Middle frontal gyrus (tissue), 1 donor: ENCODE data around the gene TMEM145.

Experiments
- DNase-seq: peaks from one replicate; pipeline ENCODE4 v3.0.0-alpha.2; 2015; ENCODE audit warnings: low spot score; ENCODE audit errors: extremely low spot score

Gene TMEM145

DNA sequence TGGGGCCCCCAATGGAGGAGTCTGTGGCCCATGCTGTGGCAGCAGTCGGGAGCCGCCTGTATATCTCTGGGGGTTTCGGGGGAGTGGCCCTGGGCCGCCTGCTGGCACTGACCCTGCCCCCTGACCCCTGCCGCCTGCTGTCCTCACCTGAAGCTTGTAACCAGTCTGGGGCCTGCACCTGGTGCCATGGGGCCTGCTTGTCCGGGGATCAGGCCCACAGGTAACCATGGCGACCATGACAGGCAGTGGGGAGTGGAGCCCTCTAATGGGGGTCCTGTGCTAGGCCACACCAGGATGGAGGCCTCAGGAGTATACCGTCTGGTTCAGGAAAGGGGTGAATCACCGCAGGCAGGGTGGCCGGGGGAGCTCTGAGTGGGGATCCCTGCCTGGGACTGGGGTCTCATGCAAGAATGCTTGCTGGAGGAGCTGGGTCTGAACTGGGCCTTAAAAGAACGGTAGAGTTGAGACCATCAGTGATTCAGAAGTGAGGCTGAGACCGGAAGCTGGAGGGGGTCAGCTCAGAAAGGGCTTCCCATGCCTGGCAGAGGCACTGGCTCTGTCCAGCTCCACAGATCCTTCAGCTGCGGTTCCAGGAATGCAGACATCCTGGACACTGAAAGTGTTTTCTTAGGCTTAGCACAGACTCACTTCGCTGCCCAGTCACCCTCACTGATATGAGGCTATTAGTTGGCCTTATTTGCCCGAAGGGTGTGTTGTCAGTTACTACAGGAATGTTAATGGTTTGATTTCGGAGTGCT lies 47.9 kb downstream of the TMEM145 start:
- no peak for DNase-seq

- DNase-seq = no peak
These were observed 48.4 kb downstream of the TMEM145 start for GRCh38 chr19:42361545-42361910.

GRCh38 chr19:42362342-42362741 lies 49.2 kb downstream of the TMEM145 start:
- no peak for DNase-seq

GRCh38 chr19:42362891-42363440 lies 49.9 kb downstream of the TMEM145 start:
- DNase-seq = no peak

GRCh38 chr19:42363614-42364346 lies 50.7 kb downstream of the TMEM145 start:
- no peak for DNase-seq

- DNase-seq = no peak
These were observed 53.6 kb downstream of the TMEM145 start for GRCh38 chr19:42366673-42367072.

DNA sequence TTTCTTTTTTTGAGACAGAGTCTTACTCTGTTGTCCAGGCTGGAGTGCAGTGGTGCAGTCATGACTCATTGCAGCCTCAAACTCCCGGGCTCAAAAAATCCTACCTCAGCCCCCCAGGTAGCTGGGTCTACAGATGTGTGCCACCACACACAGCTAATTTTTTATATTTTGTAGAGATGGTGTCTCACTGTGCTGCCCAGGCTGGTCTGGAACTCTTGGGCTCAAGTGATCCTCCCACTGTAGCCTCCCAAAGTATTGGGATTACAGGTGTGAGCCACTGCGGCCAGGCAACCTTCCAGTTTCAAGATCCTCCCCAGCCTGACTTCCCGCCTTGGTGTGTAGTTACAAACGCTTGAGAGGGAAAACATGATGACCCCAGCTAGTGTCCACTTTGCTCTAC lies 54.8 kb downstream of the TMEM145 start:
- no peak for DNase-seq

- DNase-seq = no peak
These were observed 55.3 kb downstream of the TMEM145 start for GRCh38 chr19:42368360-42368759.

- DNase-seq = no peak
These were observed 55.7 kb downstream of the TMEM145 start for GRCh38 chr19:42368765-42369164.

DNA sequence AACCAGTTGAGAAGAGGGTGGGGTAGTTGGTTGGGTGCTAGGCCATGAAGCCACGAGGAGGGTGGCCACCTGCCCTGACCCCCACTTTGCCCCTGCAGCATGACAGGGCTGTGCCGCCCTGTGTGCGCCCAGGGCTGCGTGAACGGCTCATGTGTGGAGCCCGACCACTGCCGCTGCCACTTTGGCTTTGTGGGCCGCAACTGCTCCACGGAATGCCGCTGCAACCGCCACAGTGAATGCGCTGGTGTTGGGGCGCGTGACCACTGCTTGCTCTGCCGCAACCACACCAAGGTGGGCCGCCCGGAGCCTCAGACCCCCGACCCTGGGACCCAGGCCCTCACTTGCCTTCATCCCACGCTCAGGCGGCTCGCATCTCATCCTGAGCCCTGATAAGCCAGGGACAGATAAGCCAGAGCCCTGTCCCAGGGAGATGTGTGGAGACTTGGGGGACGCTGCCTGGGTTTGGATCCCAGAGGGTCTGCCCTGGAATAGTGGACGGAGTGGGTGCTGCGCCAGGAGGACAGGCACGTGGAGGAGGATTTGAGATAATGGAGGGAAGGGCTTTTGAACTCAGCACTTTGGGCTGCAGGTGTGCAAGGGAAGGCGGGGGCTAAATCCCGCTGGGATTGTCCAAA lies 56.4 kb downstream of the TMEM145 start:
- DNase-seq = no peak

- DNase-seq = no peak
These were observed 57.0 kb downstream of the TMEM145 start for GRCh38 chr19:42370068-42370520.

DNA sequence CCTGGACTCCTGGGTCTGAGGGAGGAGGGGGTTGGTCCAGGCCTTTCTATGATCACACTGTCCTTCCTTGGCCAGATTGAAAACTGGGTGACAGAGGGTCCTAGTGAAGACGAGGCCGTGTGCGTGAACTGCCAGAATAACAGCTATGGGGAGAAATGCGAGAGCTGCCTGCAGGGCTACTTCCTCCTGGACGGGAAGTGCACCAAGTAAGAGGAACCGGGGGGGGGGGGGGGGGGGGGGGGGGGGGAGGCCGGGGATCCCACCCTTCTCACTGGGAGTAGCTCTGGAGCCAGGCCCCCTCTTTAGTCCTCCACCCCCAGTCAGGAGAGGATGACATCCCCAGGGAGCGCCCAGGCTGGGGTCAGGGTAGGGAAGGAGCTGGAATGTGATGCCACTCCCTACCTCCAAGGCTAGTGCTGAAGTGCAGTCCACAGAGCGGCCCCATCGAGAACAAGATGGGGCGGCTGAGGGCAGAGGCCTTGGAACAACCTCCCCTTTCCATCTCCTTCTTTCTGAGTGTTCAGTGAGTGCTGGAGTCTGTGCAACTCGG lies 57.6 kb downstream of the TMEM145 start:
- DNase-seq = no peak
